GM19463 (cell line): Measurements from ENCODE around the gene RBPJ.
"Not testable (repeated sequence)": the region's sequence is repeated elsewhere in the genome, so short reads cannot be mapped to it uniquely, and the experiment has no call there.

Experiments used
- ATAC-seq: cut with Tn5 transposase; IDR thresholded peaks from one replicate; pipeline ENCODE4 v1.9.1; 2021; ENCODE audit warnings: mild to moderate bottlenecking, moderate library complexity; ENCODE audit not compliant: unreplicated experiment

The RBPJ gene

GRCh38 chr4:26331380-26331950, 10.7 kb downstream of the RBPJ start:
- no peak for ATAC-seq

GRCh38 chr4:26334366-26334765, 13.6 kb downstream of the RBPJ start:
- no peak for ATAC-seq

GRCh38 chr4:26337612-26338011, 16.8 kb downstream of the RBPJ start:
- ATAC-seq = no peak

- no peak for ATAC-seq
Measured at GRCh38 chr4:26342328-26343037, 21.7 kb downstream of the RBPJ start.

- ATAC-seq = no peak
Measured at GRCh38 chr4:26343038-26343398, 22.2 kb downstream of the RBPJ start.

GRCh38 chr4:26344901-26345564, 24.2 kb downstream of the RBPJ start:
- no peak for ATAC-seq

- ATAC-seq = no peak
Measured at GRCh38 chr4:26345565-26345938, 24.7 kb downstream of the RBPJ start.

- ATAC-seq = no peak
Measured at GRCh38 chr4:26346203-26346620, 25.4 kb downstream of the RBPJ start.

- no peak for ATAC-seq
Measured at GRCh38 chr4:26349496-26349895, 28.7 kb downstream of the RBPJ start.

GRCh38 chr4:26351685-26352084, 30.9 kb downstream of the RBPJ start:
- no peak for ATAC-seq

- ATAC-seq = no peak
Measured at GRCh38 chr4:26354491-26354890, 33.7 kb downstream of the RBPJ start.

- ATAC-seq = no peak
Measured at GRCh38 chr4:26355392-26356052, 34.7 kb downstream of the RBPJ start.

GRCh38 chr4:26356081-26356501, 35.3 kb downstream of the RBPJ start:
- peak; percentile 53 for ATAC-seq

GRCh38 chr4:26359521-26359920, 38.7 kb downstream of the RBPJ start:
- not testable (repeated sequence) for ATAC-seq

- no peak for ATAC-seq
Measured at GRCh38 chr4:26360273-26360672, 39.5 kb downstream of the RBPJ start.

GRCh38 chr4:26360864-26361263, 40.0 kb downstream of the RBPJ start:
- ATAC-seq = no peak

- ATAC-seq = no peak
Measured at GRCh38 chr4:26361297-26361696, 40.5 kb downstream of the RBPJ start.

GRCh38 chr4:26362745-26363439, 42.1 kb downstream of the RBPJ start:
- no peak for ATAC-seq

- ATAC-seq = no peak
Measured at GRCh38 chr4:26365537-26366150, 44.8 kb downstream of the RBPJ start.

- no peak for ATAC-seq
Measured at GRCh38 chr4:26367811-26368210, 47.0 kb downstream of the RBPJ start.

GRCh38 chr4:26368685-26369084, 47.9 kb downstream of the RBPJ start:
- ATAC-seq = no peak
